WERI-Rb-1 (cell line): Measurements from ENCODE around the gene LRP2.

Source experiments
- DNase-seq: peaks from one replicate; pipeline ENCODE4 v3.0.0-alpha.2; 2020
- H3K27ac ChIP-seq: fragments of 250-450 bp; sonication (Bioruptor Pico); 2 replicates; pipeline ENCODE4 v1.5.1; 2020; ENCODE audit warnings: mild to moderate bottlenecking, moderate library complexity
- H3K27me3 ChIP-seq: fragments of 250-450 bp; sonication (Bioruptor Pico); 2 replicates; pipeline ENCODE4 v1.5.1; 2021; ENCODE audit warnings: mild to moderate bottlenecking, low read depth, moderate library complexity; ENCODE audit not compliant: insufficient read depth, severe bottlenecking
- H3K36me3 ChIP-seq: fragments of 250-450 bp; sonication (Bioruptor Pico); 2 replicates; pipeline ENCODE4 v1.5.1; 2020; ENCODE audit warnings: mild to moderate bottlenecking, moderate library complexity
- H3K4me3 ChIP-seq: 2 replicates; pipeline ENCODE4 v1.5.1; 2011; ENCODE audit warnings: low read depth, mild to moderate bottlenecking, control low read depth, low read length
- H3K9me3 ChIP-seq: fragments of 250-450 bp; sonication (Bioruptor Pico); 2 replicates; pipeline ENCODE4 v1.5.1; 2021; ENCODE audit warnings: mild to moderate bottlenecking, moderate library complexity; ENCODE audit not compliant: severe bottlenecking
- CTCF ChIP-seq: IDR thresholded peaks from 2 replicates; pipeline ENCODE4 v1.5.1; 2011; ENCODE audit warnings: low read depth, mild to moderate bottlenecking, control low read depth, inconsistent platforms, low read length

The LRP2 gene

GRCh38 chr2:169090133-169090820 is 272.1 kb downstream of the LRP2 start:
- Histone ChIP-seq H3K27me3 (peaks cover 7% of the 10 kb centered on the region), H3K4me3 (no peak overlapping the region), H3K27ac (no peak overlapping the region), H3K9me3 (no peaks in the 10 kb centered on the region), H3K36me3 (no peaks in the 10 kb centered on the region)
- DNase-seq: no peak
- TF ChIP-seq CTCF: no peak

GRCh38 chr2:169089182-169089581 is 273.2 kb downstream of the LRP2 start:
- TF ChIP-seq CTCF: no peak
- Histone ChIP-seq H3K9me3 (no peaks in the 10 kb centered on the region), H3K4me3 (no peak overlapping the region), H3K27me3 (peaks cover 7% of the 10 kb centered on the region), H3K27ac (no peak overlapping the region), H3K36me3 (no peaks in the 10 kb centered on the region)
- DNase-seq: no peak

GRCh38 chr2:169087757-169088379 is 274.5 kb downstream of the LRP2 start:
- no peak overlapping the region for H3K27ac ChIP-seq
- H3K27me3 ChIP-seq: peaks cover 7% of the 10 kb centered on the region
- H3K9me3 ChIP-seq: no peaks in the 10 kb centered on the region
- no peak overlapping the region for H3K4me3 ChIP-seq
- no peak for DNase-seq
- TF ChIP-seq CTCF: no peak
- H3K36me3 ChIP-seq: no peaks in the 10 kb centered on the region

DNA sequence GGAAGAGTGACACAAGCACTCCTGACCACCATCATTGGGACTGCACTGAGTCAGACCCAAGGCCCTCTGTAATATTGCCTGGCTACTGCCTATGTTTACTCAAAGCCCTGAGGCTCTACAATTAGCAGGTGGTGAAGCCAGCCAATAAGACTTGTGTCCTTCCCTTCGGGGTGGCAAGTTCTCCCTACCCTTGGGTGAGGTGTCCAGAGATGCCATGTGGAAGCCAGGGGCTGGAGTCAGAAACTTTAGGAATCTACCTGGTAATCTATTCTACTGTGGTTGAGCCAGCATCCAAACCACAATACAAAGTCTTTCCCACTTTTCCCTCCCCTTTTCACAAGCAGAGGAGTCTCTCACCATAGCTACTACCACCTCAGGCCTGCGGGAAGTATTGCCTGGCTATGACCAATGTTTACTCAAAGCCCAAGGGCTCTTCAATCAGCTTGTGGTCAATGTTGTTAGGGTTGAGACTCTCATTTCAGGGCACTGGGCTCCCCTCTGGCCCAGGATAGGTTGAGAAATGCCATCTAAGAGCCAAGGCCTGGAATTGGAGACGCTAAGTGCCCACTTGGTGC is 275.4 kb downstream of the LRP2 start:
- peaks cover 9% of the 10 kb centered on the region for H3K27me3 ChIP-seq
- H3K9me3 ChIP-seq: no peaks in the 10 kb centered on the region
- no peak overlapping the region for H3K4me3 ChIP-seq
- H3K36me3 ChIP-seq: no peaks in the 10 kb centered on the region
- H3K27ac ChIP-seq: no peak overlapping the region
- no peak for TF ChIP-seq CTCF
- no peak for DNase-seq

DNA sequence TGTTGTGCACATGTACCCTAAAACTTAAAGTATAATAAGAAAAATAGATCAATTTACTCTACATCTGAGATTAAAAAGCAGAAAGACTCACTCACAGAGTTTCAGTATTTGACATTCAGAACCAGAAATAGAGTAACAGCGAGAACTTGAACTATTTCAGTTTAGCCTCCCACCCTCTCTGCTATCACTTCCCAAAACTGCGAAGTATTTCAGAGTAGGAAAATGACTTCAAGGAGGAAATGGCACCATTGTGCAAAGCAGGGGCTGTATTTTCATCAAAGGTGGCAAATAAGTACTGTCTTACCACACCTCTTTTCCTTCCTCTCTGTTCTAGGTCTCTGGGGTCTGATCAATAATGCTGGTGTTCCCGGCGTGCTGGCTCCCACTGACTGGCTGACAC is 279.3 kb downstream of the LRP2 start:
- H3K27me3 ChIP-seq: peaks cover 6% of the 10 kb centered on the region
- H3K36me3 ChIP-seq: no peaks in the 10 kb centered on the region
- no peaks in the 10 kb centered on the region for H3K9me3 ChIP-seq
- TF ChIP-seq CTCF: no peak
- DNase-seq: no peak
- no peak overlapping the region for H3K27ac ChIP-seq
- H3K4me3 ChIP-seq: no peak overlapping the region

DNA sequence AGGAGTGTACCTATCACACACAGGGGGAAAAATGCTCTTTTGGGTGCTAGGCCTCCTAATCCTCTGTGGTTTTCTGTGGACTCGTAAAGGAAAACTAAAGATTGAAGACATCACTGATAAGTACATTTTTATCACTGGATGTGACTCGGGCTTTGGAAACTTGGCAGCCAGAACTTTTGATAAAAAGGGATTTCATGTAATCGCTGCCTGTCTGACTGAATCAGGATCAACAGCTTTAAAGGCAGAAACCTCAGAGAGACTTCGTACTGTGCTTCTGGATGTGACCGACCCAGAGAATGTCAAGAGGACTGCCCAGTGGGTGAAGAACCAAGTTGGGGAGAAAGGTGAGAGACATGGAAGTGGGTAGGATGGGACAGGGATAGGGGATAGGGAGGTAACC is 280.8 kb downstream of the LRP2 start:
- no peak for TF ChIP-seq CTCF
- Histone ChIP-seq H3K36me3 (no peaks in the 10 kb centered on the region), H3K27ac (no peak overlapping the region), H3K9me3 (no peaks in the 10 kb centered on the region), H3K4me3 (no peak overlapping the region), H3K27me3 (peaks cover 6% of the 10 kb centered on the region)
- no peak for DNase-seq
